Measurements from ENCODE around the gene ZNF638.
"Not testable (repeated sequence)": the region's sequence is repeated elsewhere in the genome, so short reads cannot be mapped to it uniquely, and the experiment has no call there.

Gene ZNF638

DNA sequence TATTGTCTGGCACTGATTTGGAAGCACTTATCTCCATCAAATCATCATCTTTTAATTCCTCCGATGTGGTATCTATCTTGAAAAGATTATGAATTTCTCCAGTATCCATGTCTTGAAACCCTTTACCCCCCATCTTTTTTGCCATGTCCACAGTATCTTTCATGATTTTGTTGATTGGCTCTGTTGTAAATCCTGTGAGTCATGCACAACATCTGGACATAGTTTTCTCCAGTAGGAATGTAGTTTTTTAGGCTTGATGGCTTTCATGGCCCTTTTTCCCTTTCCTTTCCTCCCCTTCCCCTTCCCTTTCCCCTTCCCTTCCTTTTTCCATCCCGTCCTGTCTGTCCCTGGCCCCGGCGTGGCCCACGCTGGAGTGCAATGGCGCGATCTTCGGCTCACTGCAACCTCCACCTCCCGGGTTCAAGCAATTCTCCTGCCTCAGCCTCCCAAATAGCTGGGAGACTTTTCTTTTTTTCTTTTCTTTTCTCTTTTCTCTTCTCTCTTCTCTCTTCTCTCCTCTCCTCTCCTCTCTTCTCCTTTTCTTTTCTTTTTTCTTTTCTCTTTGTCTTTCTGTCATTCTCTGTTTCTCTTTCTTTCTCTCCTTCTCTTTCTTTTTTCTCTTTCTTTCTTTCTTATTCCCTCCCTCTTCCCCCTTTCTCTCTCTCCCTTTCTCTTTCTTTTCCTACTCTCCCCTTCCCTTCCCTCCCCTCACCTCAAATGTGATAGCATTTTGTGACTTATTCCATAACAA, 18.4 kb upstream of the ZNF638 start:
- H3K4me2 ChIP-seq = no peak overlapping the region
- no peaks in the 10 kb centered on the region for H3K27me3 ChIP-seq (ENCODE audit: insufficient read depth, low read depth)
- TF ChIP-seq, protein P1, sequence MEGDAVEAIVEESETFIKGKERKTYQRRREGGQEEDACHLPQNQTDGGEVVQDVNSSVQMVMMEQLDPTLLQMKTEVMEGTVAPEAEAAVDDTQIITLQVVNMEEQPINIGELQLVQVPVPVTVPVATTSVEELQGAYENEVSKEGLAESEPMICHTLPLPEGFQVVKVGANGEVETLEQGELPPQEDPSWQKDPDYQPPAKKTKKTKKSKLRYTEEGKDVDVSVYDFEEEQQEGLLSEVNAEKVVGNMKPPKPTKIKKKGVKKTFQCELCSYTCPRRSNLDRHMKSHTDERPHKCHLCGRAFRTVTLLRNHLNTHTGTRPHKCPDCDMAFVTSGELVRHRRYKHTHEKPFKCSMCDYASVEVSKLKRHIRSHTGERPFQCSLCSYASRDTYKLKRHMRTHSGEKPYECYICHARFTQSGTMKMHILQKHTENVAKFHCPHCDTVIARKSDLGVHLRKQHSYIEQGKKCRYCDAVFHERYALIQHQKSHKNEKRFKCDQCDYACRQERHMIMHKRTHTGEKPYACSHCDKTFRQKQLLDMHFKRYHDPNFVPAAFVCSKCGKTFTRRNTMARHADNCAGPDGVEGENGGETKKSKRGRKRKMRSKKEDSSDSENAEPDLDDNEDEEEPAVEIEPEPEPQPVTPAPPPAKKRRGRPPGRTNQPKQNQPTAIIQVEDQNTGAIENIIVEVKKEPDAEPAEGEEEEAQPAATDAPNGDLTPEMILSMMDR (conservative IDR thresholded peaks at IDR 0.05; ENCODE audit: low read depth, low read length) = no peak
- H3K79me2 ChIP-seq (ENCODE audit: insufficient read depth, low read depth) = peaks cover 6% of the 10 kb centered on the region; the same call in 1 of the 2 replicates
- no peaks in the 10 kb centered on the region for H3K4me1 ChIP-seq (ENCODE audit: low read depth, poor library complexity, severe bottlenecking)
- H3K4me3 ChIP-seq (IDR thresholded peaks at IDR 0.05; ENCODE audit: insufficient read depth, low read depth, low read length) = no peak overlapping the region
- H3K9ac ChIP-seq = no peak overlapping the region
- H3K36me3 ChIP-seq (ENCODE audit: insufficient read depth) = no peaks in the 10 kb centered on the region
- H3K27ac ChIP-seq = no peak overlapping the region
- H2AFZ ChIP-seq (ENCODE audit: low read depth) = no peak overlapping the region
- no peaks in the 10 kb centered on the region for H4K20me1 ChIP-seq (ENCODE audit: insufficient read depth)

- Histone ChIP-seq H4K20me1 (ENCODE audit: insufficient read depth) (no peaks in the 10 kb centered on the region), H3K4me2 (no peak overlapping the region), H3K27ac (no peak overlapping the region), H3K9ac (no peak overlapping the region), H3K4me3 (IDR thresholded peaks at IDR 0.05; ENCODE audit: insufficient read depth, low read depth, low read length) (no peak overlapping the region), H3K36me3 (ENCODE audit: insufficient read depth) (no peaks in the 10 kb centered on the region), H2AFZ (ENCODE audit: low read depth) (no peak overlapping the region), H3K4me1 (ENCODE audit: low read depth, poor library complexity, severe bottlenecking) (no peaks in the 10 kb centered on the region), H3K79me2 (ENCODE audit: insufficient read depth, low read depth) (peaks cover 30% of the 10 kb centered on the region; the same call in 1 of the 2 replicates), H3K27me3 (ENCODE audit: insufficient read depth, low read depth) (no peaks in the 10 kb centered on the region)
- TF ChIP-seq, protein P1 (conservative IDR thresholded peaks at IDR 0.05; ENCODE audit: low read depth, low read length) = no peak
Observed at GRCh38 chr2:71317060-71317459, 14.5 kb upstream of the ZNF638 start.

DNA sequence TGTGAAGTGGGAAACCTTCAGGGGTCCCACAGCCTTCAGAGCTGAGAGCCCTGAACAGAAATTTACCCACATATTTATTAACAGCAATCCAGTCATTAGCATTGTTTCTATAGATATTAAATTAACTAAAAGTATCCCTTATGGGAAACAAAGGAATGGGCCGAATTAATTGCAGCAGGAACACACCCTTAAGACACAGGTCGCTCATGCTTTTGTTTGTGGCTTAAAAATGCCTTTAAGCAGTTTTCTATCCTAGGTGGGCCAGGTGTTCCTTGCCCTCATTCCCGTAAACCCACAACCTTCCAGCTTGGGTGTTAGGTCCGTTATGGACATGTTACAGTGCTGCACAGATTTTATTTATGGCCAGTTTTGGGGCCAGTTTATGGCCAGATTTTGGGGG, 13.7 kb upstream of the ZNF638 start:
- H3K4me2 ChIP-seq = not testable (repeated sequence)

DNA sequence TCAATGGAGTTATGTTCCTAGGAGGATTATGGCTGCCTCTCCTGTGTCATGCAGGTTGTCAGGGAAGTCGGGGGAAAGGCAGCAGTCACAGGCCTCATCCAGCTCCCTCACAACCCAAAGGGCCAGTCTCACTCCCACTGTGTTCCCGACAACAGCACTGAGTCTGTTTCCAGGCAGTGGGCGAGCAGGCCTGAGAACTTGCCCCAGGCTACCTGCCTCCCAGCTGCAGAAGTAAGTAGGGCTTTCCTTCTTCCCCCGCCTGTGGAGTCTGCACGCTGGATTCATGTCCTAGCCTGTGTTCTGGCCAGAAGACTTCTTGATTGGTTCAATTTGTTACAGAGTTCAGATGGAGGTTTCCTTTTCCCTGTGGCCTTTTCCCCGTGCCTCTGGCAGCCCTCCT, 8.2 kb upstream of the ZNF638 start:
- Histone ChIP-seq H3K27ac (no peak overlapping the region), H3K4me3 (IDR thresholded peaks at IDR 0.05; ENCODE audit: insufficient read depth, low read depth, low read length) (no peak overlapping the region), H4K20me1 (ENCODE audit: insufficient read depth) (no peaks in the 10 kb centered on the region), H2AFZ (ENCODE audit: low read depth) (no peak overlapping the region), H3K4me1 (ENCODE audit: low read depth, poor library complexity, severe bottlenecking) (no peaks in the 10 kb centered on the region), H3K4me2 (no peak overlapping the region), H3K9ac (no peak overlapping the region), H3K27me3 (ENCODE audit: insufficient read depth, low read depth) (no peaks in the 10 kb centered on the region), H3K79me2 (ENCODE audit: insufficient read depth, low read depth) (peaks cover 24% of the 10 kb centered on the region; the same call in 1 of the 2 replicates), H3K36me3 (ENCODE audit: insufficient read depth) (no peaks in the 10 kb centered on the region)
- TF ChIP-seq, protein P1 (conservative IDR thresholded peaks at IDR 0.05; ENCODE audit: low read depth, low read length) = no peak

More for the DNA sequence above, 13.7 kb upstream of the ZNF638 start:
- H3K9ac ChIP-seq; H3K27me3 ChIP-seq (ENCODE audit: insufficient read depth, low read depth); H2AFZ ChIP-seq (ENCODE audit: low read depth); H3K4me1 ChIP-seq (ENCODE audit: low read depth, poor library complexity, severe bottlenecking); H4K20me1 ChIP-seq (ENCODE audit: insufficient read depth); H3K27ac ChIP-seq; H3K36me3 ChIP-seq (ENCODE audit: insufficient read depth); H3K4me3 ChIP-seq (IDR thresholded peaks at IDR 0.05; ENCODE audit: insufficient read depth, low read depth, low read length): not testable (repeated sequence)
- H3K79me2 ChIP-seq (ENCODE audit: insufficient read depth, low read depth) = peaks cover 30% of the 10 kb centered on the region; the same call in 1 of the 2 replicates

DNA sequence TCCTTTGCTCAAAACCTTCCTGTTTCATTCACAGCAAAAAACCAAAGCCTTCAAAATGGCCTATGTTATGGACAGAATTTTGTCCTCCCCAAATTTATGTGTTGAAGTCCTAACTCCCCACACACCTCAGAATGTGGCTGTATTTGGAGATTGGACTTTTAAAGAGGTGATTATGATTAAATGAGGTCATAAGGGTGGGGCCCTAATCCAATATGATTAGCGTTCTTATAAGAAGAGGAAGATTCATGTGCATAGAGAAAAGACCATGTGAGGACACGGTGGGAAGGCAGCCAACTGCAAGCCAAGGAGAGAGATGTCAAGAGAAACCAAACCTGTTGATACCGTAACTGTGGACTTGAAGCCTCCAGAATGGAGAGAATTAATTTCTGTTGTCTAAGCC, 4.6 kb upstream of the ZNF638 start:
- TF ChIP-seq, protein P1 (conservative IDR thresholded peaks at IDR 0.05; ENCODE audit: low read depth, low read length) = no peak
- Histone ChIP-seq H4K20me1 (ENCODE audit: insufficient read depth) (no peaks in the 10 kb centered on the region), H3K4me2 (no peak overlapping the region), H3K27ac (no peak overlapping the region), H3K4me1 (ENCODE audit: low read depth, poor library complexity, severe bottlenecking) (peaks cover 4% of the 10 kb centered on the region), H3K36me3 (ENCODE audit: insufficient read depth) (no peaks in the 10 kb centered on the region), H3K4me3 (IDR thresholded peaks at IDR 0.05; ENCODE audit: insufficient read depth, low read depth, low read length) (no peak overlapping the region), H3K79me2 (ENCODE audit: insufficient read depth, low read depth) (peaks cover 9% of the 10 kb centered on the region; the same call in 1 of the 2 replicates), H2AFZ (ENCODE audit: low read depth) (no peak overlapping the region), H3K27me3 (ENCODE audit: insufficient read depth, low read depth) (no peaks in the 10 kb centered on the region), H3K9ac (no peak overlapping the region)
